Measurements from ENCODE around the gene NAA60.
A peak's percentile ranks its signal among the peaks of the same experiment; 100 is the strongest.

Gene NAA60

DNA sequence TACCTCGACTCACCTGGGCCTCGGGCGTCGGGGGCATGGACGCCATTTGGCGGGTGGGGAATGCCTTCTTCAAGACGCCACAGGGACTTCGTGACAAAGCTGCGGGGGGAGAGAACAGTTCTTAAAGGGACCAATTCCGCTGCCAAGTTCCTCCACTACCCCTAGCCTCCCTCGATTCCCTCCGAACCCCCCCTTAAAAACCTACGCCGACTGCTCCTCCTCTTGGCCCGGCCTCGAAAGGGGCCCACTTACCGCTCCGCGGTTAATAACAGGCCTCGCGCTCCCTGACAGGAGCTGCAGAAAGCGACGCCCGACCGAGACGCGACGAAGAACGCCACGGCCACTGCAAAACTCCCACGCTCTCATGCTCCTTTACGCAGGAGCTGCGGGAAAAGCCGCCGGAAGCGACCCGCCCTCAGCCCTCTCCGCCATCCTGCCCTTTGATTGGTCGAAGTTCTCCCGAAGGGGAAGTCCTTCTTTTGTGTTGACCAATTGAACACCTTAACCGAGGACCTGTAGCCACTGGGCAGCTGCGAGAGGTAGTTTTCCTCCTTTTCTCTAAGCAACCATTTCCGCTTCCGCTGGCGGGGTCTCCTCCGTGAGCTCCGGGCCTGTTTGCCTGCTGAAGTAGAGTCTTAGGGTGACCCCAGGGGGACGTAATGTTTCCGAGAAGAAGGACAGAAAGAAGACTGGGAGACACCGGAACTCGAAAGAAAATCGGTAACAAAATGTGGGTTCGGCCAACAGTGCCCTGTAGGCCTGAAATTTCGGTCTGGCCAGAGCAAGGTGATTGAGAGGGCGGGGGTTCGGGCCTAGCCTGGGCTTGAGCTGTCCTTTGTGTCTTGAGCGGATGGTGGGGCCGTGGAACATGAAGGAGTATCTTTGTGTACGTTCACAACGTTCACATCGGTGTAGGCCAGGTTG is at the start of gene NAA60, which contains the start of gene ZNF597:
NAA60 (plus strand) TSS at position 573 of the 924 bp plus-strand sequence. CDS start 32,548 bp downstream, outside the sequence.
ZNF597 (minus strand) TSS at position 397 of the 924 bp plus-strand sequence; CDS start at position 46, 351 bp downstream.
- DNase-seq (ENCODE audit: low read depth): peak; percentile 93
- H3K4me3 ChIP-seq (ENCODE audit: low read length): peak within 1 kb of the TSS; percentile 74
- TF ChIP-seq, protein P1, sequence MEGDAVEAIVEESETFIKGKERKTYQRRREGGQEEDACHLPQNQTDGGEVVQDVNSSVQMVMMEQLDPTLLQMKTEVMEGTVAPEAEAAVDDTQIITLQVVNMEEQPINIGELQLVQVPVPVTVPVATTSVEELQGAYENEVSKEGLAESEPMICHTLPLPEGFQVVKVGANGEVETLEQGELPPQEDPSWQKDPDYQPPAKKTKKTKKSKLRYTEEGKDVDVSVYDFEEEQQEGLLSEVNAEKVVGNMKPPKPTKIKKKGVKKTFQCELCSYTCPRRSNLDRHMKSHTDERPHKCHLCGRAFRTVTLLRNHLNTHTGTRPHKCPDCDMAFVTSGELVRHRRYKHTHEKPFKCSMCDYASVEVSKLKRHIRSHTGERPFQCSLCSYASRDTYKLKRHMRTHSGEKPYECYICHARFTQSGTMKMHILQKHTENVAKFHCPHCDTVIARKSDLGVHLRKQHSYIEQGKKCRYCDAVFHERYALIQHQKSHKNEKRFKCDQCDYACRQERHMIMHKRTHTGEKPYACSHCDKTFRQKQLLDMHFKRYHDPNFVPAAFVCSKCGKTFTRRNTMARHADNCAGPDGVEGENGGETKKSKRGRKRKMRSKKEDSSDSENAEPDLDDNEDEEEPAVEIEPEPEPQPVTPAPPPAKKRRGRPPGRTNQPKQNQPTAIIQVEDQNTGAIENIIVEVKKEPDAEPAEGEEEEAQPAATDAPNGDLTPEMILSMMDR (conservative IDR thresholded peaks at IDR 0.05; ENCODE audit: low read length): no peak

DNA sequence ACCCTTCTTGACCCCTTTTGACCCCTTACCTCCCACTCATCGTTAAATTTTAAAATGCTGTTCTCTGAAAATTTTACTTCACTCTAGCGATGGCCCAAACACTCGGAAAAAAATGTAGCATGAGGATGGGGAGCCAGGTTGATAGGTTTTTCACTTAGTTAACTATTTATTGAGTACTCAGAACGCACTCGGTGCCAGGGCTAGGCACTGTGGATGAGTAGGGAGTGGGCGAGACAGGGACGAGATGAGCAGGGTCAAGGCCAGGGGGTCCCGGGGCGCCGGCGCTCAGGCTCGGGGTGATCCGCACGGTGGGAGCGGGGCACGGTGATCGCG is 43.1 kb upstream of the NAA60 start:
- DNase-seq (ENCODE audit: low read depth): no peak
- H3K4me3 ChIP-seq (ENCODE audit: low read length): peak overlapping the region; percentile 90
- TF ChIP-seq, protein P1 (conservative IDR thresholded peaks at IDR 0.05; ENCODE audit: low read length): no peak

DNA sequence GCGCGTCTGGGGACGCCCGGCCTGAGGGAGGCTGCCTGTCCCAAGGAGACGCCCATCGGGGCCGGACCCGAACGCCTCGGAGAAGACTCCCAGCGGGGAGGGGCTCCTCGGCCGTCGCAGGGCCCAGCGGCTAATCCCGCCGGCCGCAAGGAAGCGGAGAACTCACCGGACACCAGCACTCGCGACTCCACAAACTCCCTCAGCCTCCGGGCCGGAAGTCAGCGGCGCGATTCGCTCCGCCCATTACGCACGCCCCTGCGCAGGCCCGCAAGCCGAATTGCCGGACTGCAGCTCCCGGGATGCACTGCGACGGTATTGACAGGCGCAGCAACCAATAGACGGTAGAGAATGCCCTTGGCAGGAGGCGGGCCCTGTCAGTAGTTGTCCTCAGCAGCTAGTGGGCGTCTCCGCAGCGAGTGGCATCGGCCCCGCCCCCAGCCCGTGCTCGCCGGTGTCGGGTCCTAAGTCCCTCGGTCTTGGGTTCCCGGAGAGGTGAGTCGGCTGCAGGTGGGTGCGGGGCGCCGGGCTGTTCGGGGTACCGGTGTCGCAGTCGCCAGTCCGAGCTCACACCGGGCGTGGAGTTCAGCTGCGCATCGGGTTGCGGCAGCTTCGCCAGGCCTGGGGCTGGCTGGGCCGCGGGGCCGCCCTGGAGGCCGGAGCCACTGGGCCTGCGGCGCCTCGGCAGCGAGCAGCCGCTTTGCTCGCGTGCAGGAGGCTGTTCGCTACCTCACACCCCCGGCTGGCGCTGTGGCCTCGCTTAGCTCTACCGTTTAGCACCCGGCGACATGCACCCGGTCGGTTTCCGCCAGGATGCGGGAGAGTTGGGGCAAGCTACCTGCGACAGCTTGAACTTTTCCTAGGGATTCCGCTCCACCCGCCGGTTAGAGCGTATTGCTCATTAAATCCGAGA is 42.4 kb upstream of the NAA60 start, which contains the start of the genes ZNF174 and ZSCAN32:
ZNF174 (plus strand) TSS at position 437 of the 910 bp plus-strand sequence. CDS start 790 bp downstream, outside the sequence.
ZSCAN32 (minus strand) TSS at position 226 of the 910 bp plus-strand sequence. CDS start 3,447 bp downstream, outside the sequence.
- H3K4me3 ChIP-seq (ENCODE audit: low read length): peak within 1 kb of the TSS; percentile 90
- TF ChIP-seq, protein P1 (conservative IDR thresholded peaks at IDR 0.05; ENCODE audit: low read length): no peak; the same call in 1 of the 2 replicates

DNA sequence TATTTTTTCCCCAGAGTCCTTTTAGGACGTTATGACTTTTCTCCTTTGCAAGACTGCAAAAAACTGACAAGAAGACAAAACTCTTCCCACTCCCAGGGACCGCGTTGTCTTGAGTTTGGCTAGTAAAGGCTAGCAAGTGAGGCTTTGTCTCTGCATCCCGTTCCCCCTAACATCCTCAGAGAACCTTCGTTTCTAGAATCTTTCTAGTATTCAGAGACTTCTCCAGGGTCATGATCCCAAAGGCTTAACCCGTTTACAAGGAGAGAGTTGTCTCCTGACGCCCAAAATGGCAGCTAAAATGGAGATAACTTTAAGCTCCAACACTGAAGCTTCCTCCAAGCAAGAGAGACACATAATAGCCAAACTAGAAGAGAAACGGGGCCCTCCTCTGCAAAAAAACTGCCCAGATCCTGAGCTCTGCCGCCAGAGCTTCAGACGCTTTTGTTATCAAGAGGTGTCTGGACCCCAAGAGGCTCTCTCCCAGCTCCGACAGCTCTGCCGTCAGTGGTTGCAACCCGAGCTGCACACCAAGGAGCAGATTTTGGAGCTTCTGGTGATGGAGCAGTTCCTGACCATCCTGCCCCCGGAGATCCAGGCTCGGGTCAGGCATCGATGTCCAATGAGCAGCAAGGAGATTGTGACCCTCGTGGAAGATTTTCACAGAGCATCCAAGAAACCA is 41.6 kb upstream of the NAA60 start:
- TF ChIP-seq, protein P1 (conservative IDR thresholded peaks at IDR 0.05; ENCODE audit: low read length): no peak
- H3K4me3 ChIP-seq (ENCODE audit: low read length): peak overlapping the region; percentile 90
- peak; percentile 9 for DNase-seq (ENCODE audit: low read depth)

More for the DNA sequence above, 42.4 kb upstream of the NAA60 start, which contains the start of the genes ZNF174 and ZSCAN32:
- DNase-seq (ENCODE audit: low read depth): peak; percentile 99

DNA sequence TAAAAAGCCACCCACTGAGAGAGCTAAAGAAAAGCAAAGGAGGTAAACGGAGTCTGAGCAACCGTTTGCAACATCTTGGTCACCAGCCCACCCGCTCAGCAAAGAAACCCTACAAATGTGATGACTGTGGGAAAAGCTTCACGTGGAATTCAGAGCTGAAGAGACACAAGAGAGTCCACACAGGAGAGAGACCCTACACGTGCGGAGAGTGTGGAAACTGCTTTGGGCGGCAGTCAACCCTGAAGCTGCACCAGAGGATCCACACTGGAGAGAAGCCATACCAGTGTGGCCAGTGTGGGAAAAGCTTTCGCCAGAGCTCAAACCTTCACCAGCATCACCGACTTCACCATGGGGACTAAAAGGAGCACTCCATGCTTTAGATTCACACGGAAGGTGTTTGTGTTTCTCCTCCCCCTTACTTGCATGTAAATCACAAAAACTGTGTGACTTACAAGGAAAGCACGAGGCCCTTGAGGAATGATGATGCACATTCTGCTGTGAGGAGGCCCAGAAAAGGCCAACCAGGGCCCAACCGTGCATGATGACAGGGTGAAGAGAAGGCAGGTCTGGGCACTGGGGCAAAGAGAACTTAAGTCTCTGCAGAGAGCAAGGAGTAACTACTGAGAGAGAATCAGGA is 34.8 kb upstream of the NAA60 start:
- TF ChIP-seq, protein P1 (conservative IDR thresholded peaks at IDR 0.05; ENCODE audit: low read length): no peak
- DNase-seq (ENCODE audit: low read depth): no peak
- H3K4me3 ChIP-seq (ENCODE audit: low read length): no peak overlapping the region
